KOPT-K1 (cell line): ENCODE data around the gene HERPUD2.
"Not testable (repeated sequence)": the region's sequence is repeated elsewhere in the genome, so short reads cannot be mapped to it uniquely, and the experiment has no call there.

Experiments used
- H3K27ac ChIP-seq: fragments of 200-600 bp; sonication (generic); 2 replicates; pipeline ENCODE4 v1.5.1; 2016; ENCODE audit warnings: antibody characterized with exemption, mild to moderate bottlenecking, low read depth, low read length; ENCODE audit not compliant: poor library complexity, severe bottlenecking
- H3K36me3 ChIP-seq: fragments of 200-600 bp; sonication (generic); 2 replicates; pipeline ENCODE4 v1.5.1; 2017; ENCODE audit warnings: antibody characterized with exemption, mild to moderate bottlenecking, low read length, moderate library complexity; ENCODE audit not compliant: insufficient read depth
- H3K9me3 ChIP-seq: fragments of 200-600 bp; sonication (generic); 2 replicates; pipeline ENCODE4 v1.5.1; 2017; ENCODE audit warnings: antibody characterized with exemption, low read length, mild to moderate bottlenecking; ENCODE audit not compliant: insufficient read depth, poor library complexity, severe bottlenecking

Gene HERPUD2

GRCh38 chr7:35700333-35700732, 5.4 kb upstream of the HERPUD2 start:
- Histone ChIP-seq H3K27ac (no peak overlapping the region), H3K36me3 (no peaks in the 10 kb centered on the region), H3K9me3 (no peaks in the 10 kb centered on the region)

- no peak overlapping the region for H3K27ac ChIP-seq
- H3K36me3 ChIP-seq, result no peaks in the 10 kb centered on the region
- no peaks in the 10 kb centered on the region for H3K9me3 ChIP-seq
Measured at GRCh38 chr7:35699796-35700305, 4.9 kb upstream of the HERPUD2 start.

GRCh38 chr7:35698382-35698781, 3.4 kb upstream of the HERPUD2 start:
- H3K36me3 ChIP-seq, H3K27ac ChIP-seq, H3K9me3 ChIP-seq: not testable (repeated sequence)

GRCh38 chr7:35697414-35698175, 2.7 kb upstream of the HERPUD2 start:
- H3K9me3 ChIP-seq, result no peaks in the 10 kb centered on the region
- H3K27ac ChIP-seq, result no peak overlapping the region
- H3K36me3 ChIP-seq, result no peaks in the 10 kb centered on the region

GRCh38 chr7:35695987-35696386, 1.1 kb upstream of the HERPUD2 start:
- no peaks in the 10 kb centered on the region for H3K36me3 ChIP-seq
- peak overlapping the region; percentile 90 for H3K27ac ChIP-seq
- H3K9me3 ChIP-seq, result no peaks in the 10 kb centered on the region

GRCh38 chr7:35695473-35695850, 527 bp upstream of the HERPUD2 start:
- no peaks in the 10 kb centered on the region for H3K36me3 ChIP-seq
- H3K9me3 ChIP-seq, result no peaks in the 10 kb centered on the region
- H3K27ac ChIP-seq, result peak overlapping the region; percentile 90

- no peaks in the 10 kb centered on the region for H3K36me3 ChIP-seq
- H3K27ac ChIP-seq, result peak overlapping the region; percentile 90
- no peaks in the 10 kb centered on the region for H3K9me3 ChIP-seq
Measured at GRCh38 chr7:35694161-35694783, 663 bp downstream of the HERPUD2 start.

GRCh38 chr7:35691827-35692307, 3.1 kb downstream of the HERPUD2 start:
- H3K9me3 ChIP-seq, result no peaks in the 10 kb centered on the region
- no peaks in the 10 kb centered on the region for H3K36me3 ChIP-seq
- peak overlapping the region; percentile 85 for H3K27ac ChIP-seq

GRCh38 chr7:35691366-35691765, 3.6 kb downstream of the HERPUD2 start:
- no peaks in the 10 kb centered on the region for H3K36me3 ChIP-seq
- H3K27ac ChIP-seq, result peak overlapping the region; percentile 85
- no peaks in the 10 kb centered on the region for H3K9me3 ChIP-seq

GRCh38 chr7:35690614-35691013, 4.3 kb downstream of the HERPUD2 start:
- not testable (repeated sequence) for H3K36me3 ChIP-seq, H3K9me3 ChIP-seq
- peak overlapping the region; percentile 85 for H3K27ac ChIP-seq

- no peaks in the 10 kb centered on the region for H3K9me3 ChIP-seq
- H3K36me3 ChIP-seq, result peaks cover 5% of the 10 kb centered on the region
- H3K27ac ChIP-seq, result no peak overlapping the region
Measured at GRCh38 chr7:35685781-35686180, 9.2 kb downstream of the HERPUD2 start.

GRCh38 chr7:35681231-35682029, 13.5 kb downstream of the HERPUD2 start:
- Histone ChIP-seq H3K9me3 (no peaks in the 10 kb centered on the region), H3K27ac (no peak overlapping the region), H3K36me3 (peaks cover 5% of the 10 kb centered on the region)

GRCh38 chr7:35680403-35681013, 14.4 kb downstream of the HERPUD2 start:
- peaks cover 3% of the 10 kb centered on the region for H3K36me3 ChIP-seq
- no peak overlapping the region for H3K27ac ChIP-seq
- no peaks in the 10 kb centered on the region for H3K9me3 ChIP-seq

- H3K36me3 ChIP-seq, result no peaks in the 10 kb centered on the region
- H3K9me3 ChIP-seq, result no peaks in the 10 kb centered on the region
- H3K27ac ChIP-seq, result no peak overlapping the region
Measured at GRCh38 chr7:35677582-35678356, 17.2 kb downstream of the HERPUD2 start.
